ENCODE measurements around the gene CFH.
"Not testable (repeated sequence)": the region's sequence is repeated elsewhere in the genome, so short reads cannot be mapped to it uniquely, and the experiment has no call there.

Gene CFH

GRCh38 chr1:196774175-196774574, 122.3 kb downstream of the CFH start:
- no peaks in the 10 kb centered on the region for H3K4me1 Mint-ChIP-seq
- no peak for ATAC-seq
- H3K4me3 Mint-ChIP-seq = no peak overlapping the region
- no peak for DNase-seq
- no peaks in the 10 kb centered on the region for H3K27me3 Mint-ChIP-seq
- no peak overlapping the region for H3K27ac Mint-ChIP-seq
- H3K9me3 Mint-ChIP-seq = no peaks in the 10 kb centered on the region

DNA sequence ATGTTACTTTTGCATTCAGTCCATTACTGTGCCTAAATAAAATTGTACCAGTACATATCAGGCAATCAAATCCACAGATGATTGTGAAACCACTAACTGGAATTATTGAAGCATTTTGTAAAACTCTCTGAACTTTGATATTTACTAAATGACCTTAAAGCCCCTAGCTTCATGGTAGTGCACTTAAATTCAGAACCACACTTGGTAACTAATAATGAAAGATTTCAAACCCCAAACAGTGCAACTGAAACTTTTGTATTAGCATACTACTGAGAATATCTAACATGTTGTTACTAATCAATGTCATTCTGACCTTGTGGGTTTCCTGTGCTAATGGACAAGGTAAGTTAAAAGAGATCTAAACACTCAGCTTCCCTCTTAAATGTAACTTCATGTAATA, 122.8 kb downstream of the CFH start, which contains the start of gene CFHR3:
CFHR3 (plus strand) TSS at position 238 of the 400 bp plus-strand sequence; CDS start at position 285, 47 bp downstream.
- no peak for DNase-seq
- no peaks in the 10 kb centered on the region for H3K9me3 Mint-ChIP-seq

GRCh38 chr1:196777603-196778002, 125.8 kb downstream of the CFH start:
- ATAC-seq (no peak), DNase-seq (no peak)
- Mint-ChIP-seq H3K27ac (no peak overlapping the region), H3K27me3 (no peaks in the 10 kb centered on the region), H3K4me1 (no peaks in the 10 kb centered on the region), H3K4me3 (no peak overlapping the region), H3K9me3 (no peaks in the 10 kb centered on the region)

More for the DNA sequence above, 122.8 kb downstream of the CFH start, which contains the start of gene CFHR3:
- H3K4me1 Mint-ChIP-seq = no peaks in the 10 kb centered on the region
- no peak within 1 kb of the TSS for H3K4me3 Mint-ChIP-seq
- H3K27me3 Mint-ChIP-seq = no peaks in the 10 kb centered on the region
- H3K27ac Mint-ChIP-seq = no peak within 1 kb of the TSS
- no peak for ATAC-seq

DNA sequence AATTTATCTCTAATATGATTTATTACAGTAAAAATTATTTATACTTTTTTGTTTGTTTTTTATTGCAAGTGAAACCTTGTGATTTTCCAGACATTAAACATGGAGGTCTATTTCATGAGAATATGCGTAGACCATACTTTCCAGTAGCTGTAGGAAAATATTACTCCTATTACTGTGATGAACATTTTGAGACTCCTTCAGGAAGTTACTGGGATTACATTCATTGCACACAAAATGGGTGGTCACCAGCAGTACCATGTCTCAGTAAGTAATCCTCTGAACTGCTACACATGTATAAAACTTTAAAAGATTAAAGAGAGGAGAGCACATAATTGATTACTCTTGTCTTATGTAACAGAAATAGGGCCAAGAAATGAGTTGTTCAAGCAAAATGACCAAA, 127.2 kb downstream of the CFH start:
- DNase-seq (no peak), ATAC-seq (no peak)
- Mint-ChIP-seq H3K4me3 (no peak overlapping the region), H3K27me3 (no peaks in the 10 kb centered on the region), H3K9me3 (no peaks in the 10 kb centered on the region), H3K27ac (no peak overlapping the region), H3K4me1 (no peaks in the 10 kb centered on the region)

- H3K27ac Mint-ChIP-seq, ATAC-seq, DNase-seq, H3K4me3 Mint-ChIP-seq, H3K4me1 Mint-ChIP-seq, H3K27me3 Mint-ChIP-seq: not testable (repeated sequence)
- H3K9me3 Mint-ChIP-seq = peaks cover 0 to 12% of the 10 kb centered on the region in 2 donors
These were observed 139.4 kb downstream of the CFH start for GRCh38 chr1:196791252-196791651.

GRCh38 chr1:196794103-196794502, 142.3 kb downstream of the CFH start:
- not testable (repeated sequence) for H3K4me3 Mint-ChIP-seq, DNase-seq, H3K4me1 Mint-ChIP-seq, H3K27me3 Mint-ChIP-seq, H3K9me3 Mint-ChIP-seq, ATAC-seq, H3K27ac Mint-ChIP-seq

Measured in stimulated activated naive CD8-positive, alpha-beta T cell treated with anti-CD3 and anti-CD28 coated beads, Interleukin-15, amount 100 ng/mL, for 72 hours (primary cell).